ENCODE results near the gene DGKB. TPM values are rescaled to one million over a fixed set of nuclear protein-coding genes. Genes with fewer than 3 reads are reported as not detected.

DGKB gene
- total and polyA plus RNA-seq, 2 experiments from 2014 or later = 0.28 to 1.7 TPM

DNA sequence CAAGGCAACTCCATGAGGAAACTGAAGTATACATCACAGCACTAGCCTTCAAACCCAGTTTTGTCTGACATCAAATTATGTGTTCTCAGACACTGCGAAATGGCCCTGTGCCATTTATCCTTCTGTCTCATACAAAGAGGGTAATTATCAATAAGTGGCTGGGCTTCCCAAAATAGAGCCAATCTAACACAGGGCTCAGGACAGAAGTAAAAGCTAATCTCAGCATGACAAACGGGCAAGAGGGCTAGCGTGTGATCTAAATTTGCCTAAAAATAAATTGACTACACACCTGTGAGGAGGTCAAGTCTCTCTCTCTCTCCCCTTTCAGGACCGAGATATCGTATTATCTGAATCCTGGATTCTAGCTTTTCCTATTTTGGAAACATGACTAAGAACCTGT lies 67.2 kb downstream of the DGKB start:
- Histone ChIP-seq H3K4me2 (no peak overlapping the region), H3K27ac (no peak overlapping the region), H3K79me2 (no peaks in the 10 kb centered on the region), H4K20me1 (ENCODE audit: insufficient read depth, poor library complexity, severe bottlenecking) (no peaks in the 10 kb centered on the region), H3K9me3 (ENCODE audit: low read depth) (no peaks in the 10 kb centered on the region), H3K4me3 (no peak overlapping the region), H3K9me2 (replicated peaks; ENCODE audit: insufficient read depth) (no peaks in the 10 kb centered on the region), H3K4me1 (ENCODE audit: insufficient read depth) (peaks cover 5% of the 10 kb centered on the region), H2AFZ (no peak overlapping the region), H3K36me3 (replicated peaks; ENCODE audit: insufficient read depth, low read depth) (no peaks in the 10 kb centered on the region), H3K27me3 (no peaks in the 10 kb centered on the region)
- DNase-seq (ENCODE audit: low spot score) = no peak
- WGBS (ENCODE audit: low lambda C conversion rate, missing lambda C conversion rate) = 77% methylated on average over 5 of the region's 5 CpGs
- TF ChIP-seq EZH2phosphoT487 (IDR thresholded peaks at IDR 0.05; ENCODE audit: low read depth, severe bottlenecking, unreplicated experiment) (no peak), EZH2 (IDR thresholded peaks at IDR 0.05; ENCODE audit: borderline replicate concordance) (no peak)
- TF ChIP-seq, protein P1, sequence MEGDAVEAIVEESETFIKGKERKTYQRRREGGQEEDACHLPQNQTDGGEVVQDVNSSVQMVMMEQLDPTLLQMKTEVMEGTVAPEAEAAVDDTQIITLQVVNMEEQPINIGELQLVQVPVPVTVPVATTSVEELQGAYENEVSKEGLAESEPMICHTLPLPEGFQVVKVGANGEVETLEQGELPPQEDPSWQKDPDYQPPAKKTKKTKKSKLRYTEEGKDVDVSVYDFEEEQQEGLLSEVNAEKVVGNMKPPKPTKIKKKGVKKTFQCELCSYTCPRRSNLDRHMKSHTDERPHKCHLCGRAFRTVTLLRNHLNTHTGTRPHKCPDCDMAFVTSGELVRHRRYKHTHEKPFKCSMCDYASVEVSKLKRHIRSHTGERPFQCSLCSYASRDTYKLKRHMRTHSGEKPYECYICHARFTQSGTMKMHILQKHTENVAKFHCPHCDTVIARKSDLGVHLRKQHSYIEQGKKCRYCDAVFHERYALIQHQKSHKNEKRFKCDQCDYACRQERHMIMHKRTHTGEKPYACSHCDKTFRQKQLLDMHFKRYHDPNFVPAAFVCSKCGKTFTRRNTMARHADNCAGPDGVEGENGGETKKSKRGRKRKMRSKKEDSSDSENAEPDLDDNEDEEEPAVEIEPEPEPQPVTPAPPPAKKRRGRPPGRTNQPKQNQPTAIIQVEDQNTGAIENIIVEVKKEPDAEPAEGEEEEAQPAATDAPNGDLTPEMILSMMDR (IDR thresholded peaks at IDR 0.05; ENCODE audit: poor library complexity) = no peak

DNA sequence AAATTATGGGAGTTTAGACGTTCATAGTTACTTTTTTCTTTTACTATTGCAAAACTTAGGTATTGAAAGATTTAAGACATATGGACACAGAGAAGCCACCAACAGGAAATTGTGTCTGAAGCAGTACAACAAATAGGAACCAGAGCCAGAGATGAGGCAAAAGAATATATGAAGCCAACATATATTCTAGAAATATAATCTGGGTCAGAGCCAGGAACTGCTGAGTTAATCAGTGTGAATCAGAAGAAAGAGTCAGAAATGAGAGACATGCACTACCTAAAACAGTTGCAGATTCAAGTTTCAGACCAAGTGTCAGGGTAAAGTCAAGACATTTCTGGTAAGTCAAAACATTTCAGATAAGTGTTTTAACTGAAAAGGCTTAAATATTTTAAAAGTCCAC lies 67.7 kb downstream of the DGKB start:
- no peaks in the 10 kb centered on the region for H3K79me2 ChIP-seq
- H4K20me1 ChIP-seq (ENCODE audit: insufficient read depth, poor library complexity, severe bottlenecking) = no peaks in the 10 kb centered on the region
- H2AFZ ChIP-seq = no peak overlapping the region
- TF ChIP-seq EZH2phosphoT487 (IDR thresholded peaks at IDR 0.05; ENCODE audit: low read depth, severe bottlenecking, unreplicated experiment) = no peak
- DNase-seq (ENCODE audit: low spot score) = no peak
- WGBS (ENCODE audit: low lambda C conversion rate, missing lambda C conversion rate) = 50% methylated on average over 1 of the region's 1 CpG
- no peak overlapping the region for H3K4me3 ChIP-seq
- H3K4me1 ChIP-seq (ENCODE audit: insufficient read depth) = peaks cover 5% of the 10 kb centered on the region
- H3K27ac ChIP-seq = no peak overlapping the region
- H3K9me3 ChIP-seq (ENCODE audit: low read depth) = no peaks in the 10 kb centered on the region
- H3K27me3 ChIP-seq = no peaks in the 10 kb centered on the region
- no peak overlapping the region for H3K4me2 ChIP-seq
- H3K36me3 ChIP-seq (replicated peaks; ENCODE audit: insufficient read depth, low read depth) = no peaks in the 10 kb centered on the region
- H3K9me2 ChIP-seq (replicated peaks; ENCODE audit: insufficient read depth) = no peaks in the 10 kb centered on the region

DNA sequence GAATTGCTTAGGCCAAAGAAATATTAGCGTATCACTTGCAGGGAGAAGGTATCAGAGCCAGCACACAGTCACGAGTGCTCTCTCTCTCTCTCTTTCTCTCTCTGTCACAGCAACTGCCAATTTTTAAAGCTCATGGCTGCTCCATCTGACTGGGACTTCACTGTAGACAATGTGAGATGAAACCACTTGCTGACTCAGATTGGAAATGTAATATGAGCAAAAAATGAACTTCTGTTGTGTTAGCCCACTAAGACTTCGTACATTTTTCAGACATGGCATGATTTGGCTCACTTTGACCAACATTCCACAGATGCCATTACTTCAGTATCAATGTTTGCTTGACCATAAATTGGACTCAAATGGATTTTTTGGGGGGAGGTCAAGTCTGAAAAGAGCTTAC lies 68.1 kb downstream of the DGKB start:
- 89% methylated on average over 3 of the region's 3 CpGs for WGBS (ENCODE audit: low lambda C conversion rate, missing lambda C conversion rate)
- no peak overlapping the region for H3K4me2 ChIP-seq
- no peaks in the 10 kb centered on the region for H3K27me3 ChIP-seq
- no peak for DNase-seq (ENCODE audit: low spot score)
- no peaks in the 10 kb centered on the region for H3K9me2 ChIP-seq (replicated peaks; ENCODE audit: insufficient read depth)
- TF ChIP-seq EZH2phosphoT487 (IDR thresholded peaks at IDR 0.05; ENCODE audit: low read depth, severe bottlenecking, unreplicated experiment) (no peak), EZH2 (IDR thresholded peaks at IDR 0.05; ENCODE audit: borderline replicate concordance) (no peak)
- TF ChIP-seq, protein P1 (IDR thresholded peaks at IDR 0.05; ENCODE audit: poor library complexity) = no peak
- H4K20me1 ChIP-seq (ENCODE audit: insufficient read depth, poor library complexity, severe bottlenecking) = no peaks in the 10 kb centered on the region
- no peak overlapping the region for H3K27ac ChIP-seq
- H3K4me1 ChIP-seq (ENCODE audit: insufficient read depth) = peaks cover 5% of the 10 kb centered on the region
- H3K9me3 ChIP-seq (ENCODE audit: low read depth) = no peaks in the 10 kb centered on the region
- no peak overlapping the region for H2AFZ ChIP-seq
- no peaks in the 10 kb centered on the region for H3K79me2 ChIP-seq
- H3K4me3 ChIP-seq = no peak overlapping the region
- H3K36me3 ChIP-seq (replicated peaks; ENCODE audit: insufficient read depth, low read depth) = no peaks in the 10 kb centered on the region

DNA sequence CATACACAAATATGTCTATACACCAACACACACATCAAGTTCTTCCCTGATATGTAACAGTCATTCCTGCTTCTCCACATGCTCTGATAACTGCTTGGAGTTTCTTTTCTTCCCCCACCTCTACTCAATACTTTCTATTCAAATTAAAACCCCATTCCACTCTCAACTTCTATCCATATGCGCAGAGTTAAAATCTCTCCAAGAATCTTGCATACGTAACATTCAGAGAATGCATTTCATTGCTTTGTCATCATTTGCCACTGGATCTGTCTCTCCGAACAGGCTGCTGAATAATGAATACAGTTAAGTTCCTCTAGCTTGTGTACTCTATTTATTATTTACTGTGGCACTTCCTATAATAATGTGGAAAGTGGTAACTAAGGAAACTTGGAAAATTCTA lies 68.8 kb downstream of the DGKB start:
- no peak overlapping the region for H3K4me2 ChIP-seq

More for the DNA sequence above, 68.8 kb downstream of the DGKB start:
- H3K79me2 ChIP-seq = no peaks in the 10 kb centered on the region
- no peaks in the 10 kb centered on the region for H3K36me3 ChIP-seq (replicated peaks; ENCODE audit: insufficient read depth, low read depth)
- H3K27ac ChIP-seq = no peak overlapping the region
- H3K4me3 ChIP-seq = no peak overlapping the region
- peaks cover 5% of the 10 kb centered on the region for H3K4me1 ChIP-seq (ENCODE audit: insufficient read depth)
- H4K20me1 ChIP-seq (ENCODE audit: insufficient read depth, poor library complexity, severe bottlenecking) = no peaks in the 10 kb centered on the region
- H3K9me3 ChIP-seq (ENCODE audit: low read depth) = no peaks in the 10 kb centered on the region
- TF ChIP-seq, protein P1 (IDR thresholded peaks at IDR 0.05; ENCODE audit: poor library complexity) = no peak
- no peak overlapping the region for H2AFZ ChIP-seq
- 90% methylated on average over 3 of the region's 3 CpGs for WGBS (ENCODE audit: low lambda C conversion rate, missing lambda C conversion rate)
- no peaks in the 10 kb centered on the region for H3K27me3 ChIP-seq
- no peak for DNase-seq (ENCODE audit: low spot score)
- no peaks in the 10 kb centered on the region for H3K9me2 ChIP-seq (replicated peaks; ENCODE audit: insufficient read depth)
